Transverse colon (tissue), 4 donors: ENCODE measurements around the gene LHX2. TPM values are rescaled to one million over a fixed set of nuclear protein-coding genes. Genes with fewer than 3 reads are reported as not detected.

Source experiments
- DNase-seq: peaks from one replicate; pipeline ENCODE4 v3.0.0-alpha.2; 2019
- H3K27ac ChIP-seq, 4 donors: fragments of 200-600 bp; sonication (generic); 2 replicates each; pipeline ENCODE4 v1.5.1; 2016 to 2018; ENCODE audit warnings: inconsistent platforms in 4 of 4
- H3K27me3 ChIP-seq: fragments of 200-600 bp; sonication (generic); 2 replicates; pipeline ENCODE4 v1.5.1; 2017; ENCODE audit warnings: inconsistent platforms
- H3K36me3 ChIP-seq, 4 donors: fragments of 200-600 bp; sonication (generic); 2 replicates each; pipeline ENCODE4 v1.5.1; 2017 to 2019; ENCODE audit warnings: inconsistent platforms in 4 of 4
- H3K4me1 ChIP-seq, 4 donors: fragments of 200-600 bp; sonication (generic); 2 replicates each; pipeline ENCODE4 v1.5.1; 2017 to 2020; ENCODE audit warnings: inconsistent platforms in 4 of 4
- H3K4me3 ChIP-seq, 4 donors: fragments of 200-600 bp; sonication (generic); 1 replicate in 1 of 4; 2 replicates in 3 of 4; pipeline versions ENCODE4 v1.5.1 to v1.6.1; 2017 to 2019; ENCODE audit warnings: inconsistent platforms in 4 of 4
- H3K9me3 ChIP-seq, 2 donors: fragments of 200-600 bp; sonication (generic); 2 replicates each; pipeline ENCODE4 v1.5.1; 2017 to 2019; ENCODE audit warnings: inconsistent platforms in 2 of 2
- EP300 ChIP-seq: sonication (generic); formaldehyde crosslinking; IDR thresholded peaks from one replicate; pipeline ENCODE4 v1.6.1; 2017; ENCODE audit warnings: antibody characterized with exemption, low read depth
- POLR2A ChIP-seq: fragments of 450-650 bp; IDR thresholded peaks from one replicate; pipeline ENCODE4 v1.6.1; 2016; ENCODE audit warnings: antibody characterized with exemption, mild to moderate bottlenecking, moderate library complexity
- POLR2AphosphoS5 ChIP-seq, 3 donors: sonication (generic); formaldehyde crosslinking; IDR thresholded peaks; one replicate each; pipeline ENCODE4 v1.6.1; 2016; ENCODE audit warnings: antibody characterized with exemption in 3 of 3
- WGBS, 2 donors: methylation state at CpG; one replicate each; pipeline ENCODE4 v1.1.5; 2018; ENCODE audit warnings: low coverage in 1 of 2; 5-methylcytosine and 5-hydroxymethylcytosine counted together
- in situ Hi-C, 4 donors: fragments of 200-750 bp; cut with MboI; loops; one replicate each; pipeline versions ENCODE4 v1.15.0 to v1.15.1; 2017; ENCODE audit warnings: low sequenced_read_pairs in 3 of 4, low pct_ligation_motif_present in 1 of 4, low pct_unique_long_range_greater_than_20kb in 1 of 4
- intact Hi-C: fragments of 100-400 bp; cut with DNase I; formaldehyde crosslinking; loops from one replicate; pipeline ENCODE4 v1.15.1; 2023; ENCODE audit warnings: low total_unique reads
- total RNA-seq, 4 donors: library from RNA; depleted of rRNA; stranded (reverse); fragments of >200 nt; gene quantifications; one replicate each; pipeline ENCODE4 v1.1.0, GENCODE V29; 2016
- TF ChIP-seq, protein P1 (sequence below), 5 experiments: fragments of 200-600 bp in 3 of 5; fragments of 450-650 bp in 2 of 5; sonication (generic) in 3 of 5; IDR thresholded peaks; 1 replicate in 2 of 5; 2 replicates in 3 of 5; pipeline ENCODE4 v1.5.1; 2016 to 2017; ENCODE audit warnings: antibody characterized with exemption in 5 of 5, inconsistent platforms in 3 of 5, mild to moderate bottlenecking in 2 of 5, moderate library complexity in 1 of 5

Gene LHX2
- total RNA-seq, 4 donors from 2014 or later, result not detected

GRCh38 chr9:123978981-123979380 is 32.6 kb upstream of the LHX2 start:
- intact Hi-C loops, result no loop called here
- no peak for DNase-seq
- in situ Hi-C loops, result no loop called here
- 84 to 100% methylated on average over 2 to 5 of the region's 5 CpGs for WGBS, 2 donors
- no peaks in the 10 kb centered on the region for H3K9me3 ChIP-seq
- no peak for TF ChIP-seq POLR2AphosphoS5 (IDR thresholded peaks at IDR 0.05)
- TF ChIP-seq EP300, result no peak
- no peak for TF ChIP-seq POLR2A
- TF ChIP-seq, protein P1, sequence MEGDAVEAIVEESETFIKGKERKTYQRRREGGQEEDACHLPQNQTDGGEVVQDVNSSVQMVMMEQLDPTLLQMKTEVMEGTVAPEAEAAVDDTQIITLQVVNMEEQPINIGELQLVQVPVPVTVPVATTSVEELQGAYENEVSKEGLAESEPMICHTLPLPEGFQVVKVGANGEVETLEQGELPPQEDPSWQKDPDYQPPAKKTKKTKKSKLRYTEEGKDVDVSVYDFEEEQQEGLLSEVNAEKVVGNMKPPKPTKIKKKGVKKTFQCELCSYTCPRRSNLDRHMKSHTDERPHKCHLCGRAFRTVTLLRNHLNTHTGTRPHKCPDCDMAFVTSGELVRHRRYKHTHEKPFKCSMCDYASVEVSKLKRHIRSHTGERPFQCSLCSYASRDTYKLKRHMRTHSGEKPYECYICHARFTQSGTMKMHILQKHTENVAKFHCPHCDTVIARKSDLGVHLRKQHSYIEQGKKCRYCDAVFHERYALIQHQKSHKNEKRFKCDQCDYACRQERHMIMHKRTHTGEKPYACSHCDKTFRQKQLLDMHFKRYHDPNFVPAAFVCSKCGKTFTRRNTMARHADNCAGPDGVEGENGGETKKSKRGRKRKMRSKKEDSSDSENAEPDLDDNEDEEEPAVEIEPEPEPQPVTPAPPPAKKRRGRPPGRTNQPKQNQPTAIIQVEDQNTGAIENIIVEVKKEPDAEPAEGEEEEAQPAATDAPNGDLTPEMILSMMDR (IDR thresholded peaks at IDR 0.05), result no peak
- peaks cover 46% of the 10 kb centered on the region for H3K27me3 ChIP-seq
- no peak overlapping the region for H3K27ac ChIP-seq
- H3K4me1 ChIP-seq, result no peaks in the 10 kb centered on the region
- no peaks in the 10 kb centered on the region for H3K36me3 ChIP-seq
- no peak overlapping the region for H3K4me3 ChIP-seq

GRCh38 chr9:123982535-123982934 is 29.0 kb upstream of the LHX2 start:
- 69 to 85% methylated on average over 3 to 6 of the region's 6 CpGs for WGBS, 2 donors
- H3K27me3 ChIP-seq, result peaks cover 53% of the 10 kb centered on the region
- no peaks in the 10 kb centered on the region for H3K9me3 ChIP-seq
- H3K27ac ChIP-seq, result no peak overlapping the region
- DNase-seq, result no peak
- in situ Hi-C loops (no loop called here), intact Hi-C loops (no loop called here)
- no peak for TF ChIP-seq POLR2AphosphoS5 (IDR thresholded peaks at IDR 0.05)
- no peak for TF ChIP-seq EP300
- TF ChIP-seq POLR2A, result no peak
- TF ChIP-seq, protein P1 (IDR thresholded peaks at IDR 0.05), result no peak
- no peaks in the 10 kb centered on the region for H3K36me3 ChIP-seq
- H3K4me1 ChIP-seq, result no peaks in the 10 kb centered on the region
- no peak overlapping the region for H3K4me3 ChIP-seq

DNA sequence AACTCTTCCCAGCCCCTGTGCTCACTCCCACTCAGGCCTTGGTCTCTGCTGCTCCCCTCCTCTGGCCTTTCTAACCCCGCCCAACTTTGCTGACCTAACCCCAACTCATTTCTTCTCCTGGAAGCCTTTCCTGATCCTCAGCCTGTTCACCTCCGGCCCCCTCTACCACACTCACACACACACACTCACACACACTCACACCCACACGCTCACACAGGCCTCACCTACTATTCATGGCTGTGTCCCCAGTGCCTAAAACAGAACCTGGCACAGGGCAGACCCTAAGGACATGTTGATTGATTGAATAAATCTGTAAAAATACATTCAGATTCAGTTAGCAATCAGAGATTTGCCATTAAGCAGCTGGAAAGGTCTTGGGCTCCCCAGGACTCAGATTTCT is 28.5 kb upstream of the LHX2 start:
- DNase-seq, result no peak
- H3K36me3 ChIP-seq, result no peaks in the 10 kb centered on the region
- no peaks in the 10 kb centered on the region for H3K9me3 ChIP-seq
- H3K27ac ChIP-seq, result no peak overlapping the region
- H3K27me3 ChIP-seq, result peaks cover 58% of the 10 kb centered on the region
- TF ChIP-seq EP300, result no peak
- TF ChIP-seq, protein P1 (IDR thresholded peaks at IDR 0.05), result no peak
- no peak for TF ChIP-seq POLR2AphosphoS5 (IDR thresholded peaks at IDR 0.05)
- TF ChIP-seq POLR2A, result no peak
- no peak overlapping the region for H3K4me3 ChIP-seq
- H3K4me1 ChIP-seq, result no peaks in the 10 kb centered on the region
- intact Hi-C loops (no loop called here), in situ Hi-C loops (no loop called here)
- 89 to 97% methylated on average over 3 of the region's 3 CpGs for WGBS, 2 donors

GRCh38 chr9:123984802-123985201 is 26.8 kb upstream of the LHX2 start:
- H3K27me3 ChIP-seq, result peaks cover 55% of the 10 kb centered on the region
- in situ Hi-C loops, result no loop called here

More at GRCh38 chr9:123984802-123985201, 26.8 kb upstream of the LHX2 start:
- no peak overlapping the region for H3K27ac ChIP-seq
- no peaks in the 10 kb centered on the region for H3K36me3 ChIP-seq
- no peak for DNase-seq
- no peak overlapping the region for H3K4me3 ChIP-seq
- no peaks in the 10 kb centered on the region for H3K4me1 ChIP-seq
- intact Hi-C loops, result no loop called here
- no peak for TF ChIP-seq POLR2A
- no peak for TF ChIP-seq POLR2AphosphoS5 (IDR thresholded peaks at IDR 0.05)
- TF ChIP-seq, protein P1 (IDR thresholded peaks at IDR 0.05), result no peak
- no peak for TF ChIP-seq EP300
- WGBS, 2 donors, result 80 to 90% methylated on average over 2 to 3 of the region's 3 CpGs
- no peaks in the 10 kb centered on the region for H3K9me3 ChIP-seq
